Activated T-helper 2 cell treated with anti-CD3 and anti-CD28 coated beads, Interferon-gamma antibody, Interleukin-2, Interleukin-4, amounts not matched to agents 10 μg/mL and 5 μg/mL and 100 μg/mL, durations not matched to agents 14 hours and 24 hours and 36 hours (primary cell): ENCODE data around the gene ZNF683. TPM values are rescaled to one million over a fixed set of nuclear protein-coding genes. Genes with fewer than 3 reads are reported as not detected.
A peak's percentile ranks its signal among the peaks of the same experiment; 100 is the strongest.
"Not testable (repeated sequence)": the region's sequence is repeated elsewhere in the genome, so short reads cannot be mapped to it uniquely, and the experiment has no call there.

Experiments used
- DNase-seq: peaks from one replicate; pipeline ENCODE4 v3.0.0; 2021; ENCODE audit warnings: low spot score
- H3K27ac Mint-ChIP-seq: one replicate; pipeline ENCODE4 v1.8.0; 2021; ENCODE audit warnings: mixed read lengths
- H3K27me3 Mint-ChIP-seq: one replicate; pipeline ENCODE4 v1.8.0; 2021; ENCODE audit warnings: low read depth, mixed read lengths
- H3K36me3 Mint-ChIP-seq: one replicate; pipeline ENCODE4 v1.8.0; 2021; ENCODE audit warnings: low read depth, mixed read lengths
- H3K4me1 Mint-ChIP-seq: one replicate; pipeline ENCODE4 v1.8.0; 2021; ENCODE audit warnings: low read depth, mixed read lengths
- H3K4me3 Mint-ChIP-seq: one replicate; pipeline ENCODE4 v1.8.0; 2021; ENCODE audit warnings: low read depth, mild to moderate bottlenecking, moderate library complexity, mixed read lengths
- H3K9me3 Mint-ChIP-seq: one replicate; pipeline ENCODE4 v1.8.0; 2021; ENCODE audit warnings: mixed read lengths
- intact Hi-C: fragments of 100-400 bp; cut with micrococcal nuclease; formaldehyde crosslinking; loops from one replicate; pipeline ENCODE4 v1.15.1; 2023
- total RNA-seq: library from RNA; stranded (reverse); gene quantifications from 2 replicates; pipeline ENCODE4 v1.2.3, GENCODE V29; 2022

The ZNF683 gene
- total RNA-seq, 1 donor from 2014 or later, result not detected

DNA sequence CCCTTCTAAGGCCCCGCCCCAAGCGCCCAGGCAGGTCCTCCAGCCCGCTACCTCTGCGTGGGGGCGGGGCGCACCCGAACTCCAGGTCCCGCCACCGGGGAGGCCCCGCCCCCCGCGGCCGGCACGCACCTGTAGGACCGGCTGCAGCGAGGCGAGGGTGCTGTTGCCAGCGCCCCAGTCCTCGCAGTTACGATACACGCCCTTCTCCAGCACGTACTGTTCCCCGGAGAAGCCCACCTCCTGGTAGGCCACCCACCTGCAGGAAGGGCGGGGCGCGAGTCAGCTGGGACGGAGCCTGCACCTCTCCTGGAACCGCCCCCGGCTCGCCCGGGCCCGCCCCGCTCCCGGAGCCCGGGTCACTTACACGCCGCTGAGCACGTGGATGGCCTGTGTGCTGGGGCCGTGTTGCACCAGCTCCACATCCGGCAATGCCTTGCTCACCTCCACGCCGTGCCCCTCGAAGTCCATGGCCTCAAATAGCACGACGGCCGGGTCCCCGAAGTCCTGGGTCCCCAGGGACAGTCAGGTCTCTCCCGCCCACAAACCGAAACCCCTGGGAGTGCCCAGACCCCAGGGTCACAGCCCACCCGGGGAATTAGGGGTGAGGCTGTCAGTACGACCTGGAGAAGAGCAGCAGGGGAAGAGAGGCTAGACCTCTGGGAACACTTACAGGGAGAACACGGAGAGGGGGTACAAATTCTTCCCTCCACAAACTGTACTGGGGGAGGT, 35.9 kb downstream of the ZNF683 start:
- Mint-ChIP-seq H3K27ac (no peak overlapping the region), H3K36me3 (no peaks in the 10 kb centered on the region), H3K4me1 (peaks cover 5% of the 10 kb centered on the region), H3K9me3 (no peaks in the 10 kb centered on the region), H3K4me3 (peak overlapping the region; percentile 84), H3K27me3 (peaks cover 13% of the 10 kb centered on the region)
- DNase-seq, result peak; percentile 64
- intact Hi-C loops, result no loop called here

GRCh38 chr1:26335774-26336476, 36.6 kb downstream of the ZNF683 start:
- Mint-ChIP-seq H3K27me3 (peaks cover 13% of the 10 kb centered on the region), H3K4me3 (peak overlapping the region; percentile 84), H3K9me3 (no peaks in the 10 kb centered on the region), H3K4me1 (peaks cover 5% of the 10 kb centered on the region), H3K27ac (no peak overlapping the region), H3K36me3 (no peaks in the 10 kb centered on the region)
- intact Hi-C loops, result no loop called here
- DNase-seq, result no peak

DNA sequence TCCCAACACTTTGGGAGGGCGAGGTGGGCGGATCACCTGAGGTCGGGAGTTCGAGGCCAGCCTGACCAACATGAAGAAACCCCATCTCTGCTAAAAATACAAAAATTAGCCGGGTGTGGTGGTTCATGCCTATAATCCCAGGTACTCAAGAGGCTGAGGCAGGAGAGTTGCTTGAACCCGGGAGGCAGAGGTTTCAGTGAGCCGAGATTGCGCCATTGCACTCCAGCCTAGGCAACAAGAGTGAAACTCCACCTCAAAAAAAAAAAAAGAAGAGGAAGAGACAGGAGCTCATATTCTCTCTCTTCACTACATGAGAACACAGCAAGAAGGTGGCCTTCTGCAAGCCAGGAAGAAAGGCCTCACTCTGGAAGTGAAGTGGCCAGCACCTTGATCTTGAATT, 39.2 kb downstream of the ZNF683 start:
- intact Hi-C loops, H3K36me3 Mint-ChIP-seq, H3K27ac Mint-ChIP-seq, H3K4me3 Mint-ChIP-seq, DNase-seq, H3K9me3 Mint-ChIP-seq, H3K4me1 Mint-ChIP-seq: not testable (repeated sequence)
- peaks cover 13% of the 10 kb centered on the region for H3K27me3 Mint-ChIP-seq

DNA sequence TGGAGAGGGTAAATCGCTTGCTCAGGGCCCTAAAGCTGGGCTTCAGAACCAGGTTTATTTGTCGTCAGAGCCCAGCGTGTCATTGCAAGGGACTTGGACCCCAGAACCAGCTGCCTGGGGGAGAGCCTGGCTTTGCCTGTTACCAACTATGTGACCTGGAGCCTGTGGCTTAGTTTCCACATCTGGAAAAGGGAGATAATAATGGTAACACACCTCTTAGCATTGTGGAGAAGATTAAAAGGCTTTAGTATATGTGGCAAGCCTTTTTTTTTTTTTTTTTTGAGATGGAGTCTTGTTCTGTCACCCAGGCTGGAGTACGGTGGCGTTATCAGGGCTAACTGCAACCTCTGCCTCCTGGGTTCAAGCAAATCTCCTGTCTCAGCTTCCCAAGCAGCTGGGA, 42.3 kb downstream of the ZNF683 start:
- H3K36me3 Mint-ChIP-seq, result no peaks in the 10 kb centered on the region
- H3K4me1 Mint-ChIP-seq, result no peaks in the 10 kb centered on the region
- no peak for DNase-seq
- peaks cover 6% of the 10 kb centered on the region for H3K27me3 Mint-ChIP-seq
- no peaks in the 10 kb centered on the region for H3K9me3 Mint-ChIP-seq
- intact Hi-C loops, result no loop called here
- H3K4me3 Mint-ChIP-seq, result no peak overlapping the region
- no peak overlapping the region for H3K27ac Mint-ChIP-seq

- DNase-seq, H3K36me3 Mint-ChIP-seq, H3K4me3 Mint-ChIP-seq, H3K4me1 Mint-ChIP-seq, H3K27ac Mint-ChIP-seq, H3K9me3 Mint-ChIP-seq, intact Hi-C loops, H3K27me3 Mint-ChIP-seq: not testable (repeated sequence)
Measured at GRCh38 chr1:26329380-26329779, 43.2 kb downstream of the ZNF683 start.

GRCh38 chr1:26328597-26328996, 44.0 kb downstream of the ZNF683 start:
- Mint-ChIP-seq H3K36me3 (peaks cover 13% of the 10 kb centered on the region), H3K4me3 (no peak overlapping the region), H3K27me3 (peaks cover 1% of the 10 kb centered on the region), H3K4me1 (no peaks in the 10 kb centered on the region), H3K9me3 (no peaks in the 10 kb centered on the region), H3K27ac (no peak overlapping the region)
- DNase-seq, result no peak
- intact Hi-C loops, result no loop called here

DNA sequence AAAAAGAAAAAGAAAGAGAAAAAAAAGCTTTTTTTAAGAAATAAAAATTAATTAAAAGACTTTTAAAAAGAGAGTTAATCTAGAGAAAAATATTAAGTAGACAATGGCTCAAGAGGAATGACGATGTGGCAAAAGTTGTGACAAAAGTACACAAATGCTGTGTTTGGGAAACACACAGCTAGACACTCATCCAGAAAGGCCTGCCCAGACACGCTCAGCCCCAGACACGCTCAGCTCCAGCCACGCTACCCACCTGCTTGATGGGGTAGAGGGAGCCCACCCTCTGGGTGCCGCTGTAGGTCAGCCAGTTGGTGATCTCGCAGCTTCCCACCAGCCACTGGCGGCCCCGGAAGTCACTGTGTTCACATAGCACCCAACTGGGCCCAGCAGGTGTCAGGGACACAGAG, 44.6 kb downstream of the ZNF683 start:
- no peak for DNase-seq
- H3K9me3 Mint-ChIP-seq, result no peaks in the 10 kb centered on the region
- peaks cover 19% of the 10 kb centered on the region for H3K36me3 Mint-ChIP-seq
- intact Hi-C loops, result no loop called here
- peaks cover 1% of the 10 kb centered on the region for H3K27me3 Mint-ChIP-seq
- H3K4me1 Mint-ChIP-seq, result peaks cover 4% of the 10 kb centered on the region
- H3K4me3 Mint-ChIP-seq, result no peak overlapping the region
- H3K27ac Mint-ChIP-seq, result no peak overlapping the region

DNA sequence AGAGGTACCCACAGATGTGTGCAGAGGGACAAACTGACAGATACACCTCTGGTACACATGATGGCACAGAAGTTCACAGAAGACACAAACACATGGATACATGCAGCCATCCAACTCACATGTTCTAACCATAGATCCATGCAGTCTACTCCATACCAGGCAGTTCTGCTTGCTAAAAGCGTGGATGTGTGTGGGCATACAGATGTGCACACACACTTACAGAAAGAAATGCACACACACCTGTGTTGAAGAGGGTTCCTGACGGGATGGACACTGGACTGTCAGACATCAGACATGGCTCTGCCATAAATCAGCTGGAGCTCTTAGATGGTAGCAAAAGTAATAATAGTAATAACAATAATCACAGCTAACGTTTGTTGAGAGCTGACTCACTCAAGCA, 48.0 kb downstream of the ZNF683 start:
- H3K27me3 Mint-ChIP-seq, result no peaks in the 10 kb centered on the region
- H3K36me3 Mint-ChIP-seq, result peaks cover 41% of the 10 kb centered on the region
- no peak for DNase-seq
- H3K4me1 Mint-ChIP-seq, result peaks cover 20% of the 10 kb centered on the region
- intact Hi-C loops, result no loop called here
- H3K27ac Mint-ChIP-seq, result peak overlapping the region; percentile 21
- no peak overlapping the region for H3K4me3 Mint-ChIP-seq
- no peaks in the 10 kb centered on the region for H3K9me3 Mint-ChIP-seq

- no peak overlapping the region for H3K4me3 Mint-ChIP-seq
- H3K27me3 Mint-ChIP-seq, result no peaks in the 10 kb centered on the region
- intact Hi-C loops, result no loop called here
- no peak overlapping the region for H3K27ac Mint-ChIP-seq
- no peak for DNase-seq
- H3K9me3 Mint-ChIP-seq, result no peaks in the 10 kb centered on the region
- H3K36me3 Mint-ChIP-seq, result peaks cover 49% of the 10 kb centered on the region
- peaks cover 23% of the 10 kb centered on the region for H3K4me1 Mint-ChIP-seq
Measured at GRCh38 chr1:26323382-26323781, 49.2 kb downstream of the ZNF683 start.

DNA sequence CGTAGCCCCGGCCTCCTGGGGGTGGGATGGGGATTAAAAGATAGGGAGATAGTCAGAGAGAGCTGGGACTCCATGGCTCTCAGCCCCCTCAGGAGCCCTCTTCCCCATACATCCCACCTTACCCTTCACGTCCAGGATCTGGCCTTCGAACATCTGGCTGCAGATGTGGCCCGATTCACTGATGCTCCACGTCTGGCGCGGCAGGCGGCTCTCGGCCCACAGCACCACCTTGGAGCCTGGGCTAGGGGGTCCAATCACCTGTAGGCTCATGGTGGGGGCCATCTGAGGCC, 50.6 kb downstream of the ZNF683 start:
- intact Hi-C loops, result no loop called here
- peaks cover 49% of the 10 kb centered on the region for H3K36me3 Mint-ChIP-seq
- no peak for DNase-seq
- no peaks in the 10 kb centered on the region for H3K9me3 Mint-ChIP-seq
- peaks cover 34% of the 10 kb centered on the region for H3K4me1 Mint-ChIP-seq
- no peak overlapping the region for H3K4me3 Mint-ChIP-seq
- H3K27ac Mint-ChIP-seq, result no peak overlapping the region
- no peaks in the 10 kb centered on the region for H3K27me3 Mint-ChIP-seq

GRCh38 chr1:26321315-26322041, 51.1 kb downstream of the ZNF683 start:
- intact Hi-C loops, result loop anchor here (1.0 to 2.0 kb wide), 4 partner anchors 33 to 153 kb away; partner anchors contain the start of genes C1orf232 and ZNF593

GRCh38 chr1:26320896-26321295, 51.7 kb downstream of the ZNF683 start:
- Mint-ChIP-seq H3K36me3 (peaks cover 49% of the 10 kb centered on the region), H3K9me3 (no peaks in the 10 kb centered on the region), H3K4me1 (peaks cover 38% of the 10 kb centered on the region), H3K27me3 (no peaks in the 10 kb centered on the region), H3K4me3 (peak overlapping the region; percentile 83), H3K27ac (no peak overlapping the region)
- intact Hi-C loops, result loop anchor here (1.0 to 2.0 kb wide), 4 partner anchors 33 to 152 kb away; partner anchors contain the start of genes C1orf232 and ZNF593
- DNase-seq, result no peak

More at GRCh38 chr1:26321315-26322041, 51.1 kb downstream of the ZNF683 start:
- Mint-ChIP-seq H3K27ac (peak overlapping the region; percentile 95), H3K4me1 (peaks cover 35% of the 10 kb centered on the region), H3K27me3 (no peaks in the 10 kb centered on the region), H3K9me3 (no peaks in the 10 kb centered on the region), H3K36me3 (peaks cover 49% of the 10 kb centered on the region), H3K4me3 (peak overlapping the region; percentile 83)
- peak; percentile 87 for DNase-seq
